ENCODE data around the gene UBA52.

The UBA52 gene

GRCh38 chr19:18608805-18609716, 37.4 kb downstream of the UBA52 start:
- no peak for DNase-seq

DNA sequence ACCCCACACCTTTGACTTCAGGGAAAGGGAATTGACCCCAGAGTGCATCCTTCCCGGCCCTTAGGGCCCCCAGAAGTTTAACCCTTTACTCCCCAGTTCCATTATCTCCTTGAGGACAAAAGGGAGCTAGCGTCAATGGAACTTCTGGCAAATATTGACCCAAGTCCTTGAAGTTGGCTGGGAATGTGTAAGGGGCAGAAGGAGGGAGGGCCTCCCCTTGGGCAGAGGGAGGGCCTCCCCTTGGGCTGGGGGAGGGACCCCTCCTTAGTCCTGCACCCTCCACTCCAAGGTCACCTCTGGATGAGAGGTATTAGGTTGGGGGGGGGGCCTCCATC, 38.0 kb downstream of the UBA52 start:
- no peak for DNase-seq

DNA sequence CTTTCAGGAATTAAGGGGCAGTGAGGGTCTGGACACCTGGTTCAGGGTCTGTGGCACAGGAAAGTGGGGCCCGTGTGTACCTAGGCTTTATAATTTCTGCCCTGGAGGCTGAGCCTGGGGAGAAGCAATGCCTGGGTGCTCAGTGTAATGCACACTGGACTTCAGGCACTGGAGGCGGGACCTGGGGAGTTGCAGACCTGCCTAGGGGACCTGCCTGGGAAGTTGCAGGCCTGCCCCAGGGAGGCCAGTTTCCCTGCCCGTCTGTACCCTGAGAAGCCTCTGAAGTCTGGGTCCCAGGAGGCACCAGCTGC, 38.5 kb downstream of the UBA52 start:
- no peak for DNase-seq

DNA sequence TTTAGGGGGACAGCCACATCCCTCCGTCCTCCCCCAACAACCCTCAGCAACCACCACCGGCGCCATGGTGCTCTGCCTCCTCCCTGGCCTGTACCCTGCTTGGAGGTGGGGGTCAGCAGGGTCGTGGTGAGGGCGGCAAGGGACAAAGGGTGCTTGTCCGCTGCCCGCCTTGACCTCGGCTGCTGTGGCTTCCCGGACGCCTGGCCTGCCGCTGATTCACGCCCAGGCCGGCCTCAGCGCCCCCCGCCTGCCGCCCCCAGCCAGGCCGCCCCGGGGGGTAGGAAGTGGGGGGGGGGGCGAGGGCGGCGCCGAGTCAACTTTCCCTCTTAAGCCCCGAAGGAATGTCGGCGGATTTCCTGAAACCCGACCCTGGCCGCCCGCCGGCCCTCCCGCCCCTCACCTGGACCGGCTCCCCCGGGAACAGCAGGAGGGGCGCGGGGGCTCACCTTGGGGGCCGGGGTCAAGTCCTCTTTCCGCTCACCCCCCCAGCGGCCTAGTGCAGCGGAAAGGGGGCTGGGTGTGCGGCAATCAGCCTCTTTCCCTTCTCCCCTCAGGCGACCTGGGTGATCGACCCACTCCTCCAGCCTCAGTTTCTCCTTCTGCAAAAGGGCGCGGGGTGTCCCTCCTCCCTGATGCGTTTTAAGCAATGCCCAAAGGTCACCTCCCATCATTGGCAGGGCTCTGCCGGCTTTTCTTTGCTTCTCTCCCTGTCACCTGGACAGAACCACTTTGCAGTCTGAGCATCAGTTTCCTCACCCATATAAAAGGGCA, 39.1 kb downstream of the UBA52 start:
- no peak for DNase-seq

GRCh38 chr19:18611327-18612050, 39.8 kb downstream of the UBA52 start:
- DNase-seq = peak in 1 of 2 experiments; percentile 48

GRCh38 chr19:18612051-18612771, 40.6 kb downstream of the UBA52 start:
- DNase-seq = no peak

DNA sequence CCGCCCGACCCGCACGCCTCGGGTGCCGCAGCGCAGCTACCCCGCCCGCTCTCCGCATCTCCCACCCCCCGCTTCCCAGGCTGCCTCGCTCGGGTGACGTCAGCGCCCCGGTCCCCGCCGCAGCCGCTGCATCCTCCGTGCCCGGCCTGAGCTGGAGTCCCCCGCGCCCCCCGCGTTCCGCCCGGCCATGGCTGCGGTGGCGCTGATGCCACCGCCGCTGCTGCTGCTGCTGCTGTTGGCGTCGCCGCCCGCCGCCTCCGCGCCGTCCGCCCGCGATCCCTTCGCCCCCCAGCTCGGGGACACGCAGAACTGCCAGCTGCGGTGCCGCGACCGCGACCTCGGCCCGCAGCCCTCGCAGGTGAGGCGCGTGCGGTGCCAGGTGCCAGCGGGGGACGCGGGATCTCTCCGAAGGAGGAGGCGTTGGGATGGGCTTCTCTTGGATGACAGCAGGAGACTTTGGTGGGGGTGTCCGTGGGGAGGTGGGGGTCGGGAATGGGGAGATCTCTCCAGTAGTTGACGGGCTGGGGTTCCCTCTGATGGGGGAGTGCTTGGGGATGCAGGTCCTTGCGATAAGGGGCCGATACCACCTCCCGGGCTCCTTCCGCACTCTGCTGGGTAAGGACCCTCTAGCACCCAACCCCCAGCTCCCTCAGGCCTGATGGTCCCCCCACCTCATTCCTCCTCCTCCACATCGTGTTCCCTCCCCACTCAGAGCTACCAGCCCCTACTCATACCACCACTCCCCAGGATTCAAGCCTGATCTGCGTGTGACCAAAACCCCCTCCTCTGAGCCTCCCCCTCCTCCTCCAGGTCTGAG, 41.3 kb downstream of the UBA52 start, which contains the start of gene TMEM59L:
TSS of gene TMEM59L (plus strand) at position 99 of the 817 bp plus-strand sequence. CDS start at position 188, 89 bp downstream.
- peak; percentile 31 to 50 for DNase-seq

GRCh38 chr19:18613589-18614234, 42.1 kb downstream of the UBA52 start:
- no peak for DNase-seq

DNA sequence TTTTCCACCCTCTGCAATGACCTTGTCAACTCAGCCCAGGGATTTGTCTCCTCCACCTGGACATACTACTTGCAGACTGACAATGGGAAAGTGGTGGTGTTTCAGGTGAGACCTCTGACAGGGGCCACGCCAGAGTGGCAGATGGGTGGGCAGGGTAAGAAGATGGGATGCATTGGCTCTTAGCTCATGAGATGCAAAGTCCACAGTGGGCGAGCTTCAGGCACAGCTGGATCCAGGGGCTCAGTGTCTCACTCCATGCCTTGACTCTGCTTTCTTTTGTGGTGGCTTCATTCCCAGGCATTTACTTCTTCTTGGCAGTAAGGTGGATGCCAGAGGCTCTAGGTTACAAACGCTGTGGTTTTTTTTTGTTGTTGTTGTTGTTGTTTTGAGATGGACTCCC, 44.4 kb downstream of the UBA52 start:
- DNase-seq = no peak

- DNase-seq = no peak
These were observed 45.9 kb downstream of the UBA52 start for GRCh38 chr19:18617562-18617961.

GRCh38 chr19:18618236-18618635, 46.6 kb downstream of the UBA52 start:
- DNase-seq = no peak

- no peak for DNase-seq
These were observed 48.7 kb downstream of the UBA52 start for GRCh38 chr19:18620311-18620710.

DNA sequence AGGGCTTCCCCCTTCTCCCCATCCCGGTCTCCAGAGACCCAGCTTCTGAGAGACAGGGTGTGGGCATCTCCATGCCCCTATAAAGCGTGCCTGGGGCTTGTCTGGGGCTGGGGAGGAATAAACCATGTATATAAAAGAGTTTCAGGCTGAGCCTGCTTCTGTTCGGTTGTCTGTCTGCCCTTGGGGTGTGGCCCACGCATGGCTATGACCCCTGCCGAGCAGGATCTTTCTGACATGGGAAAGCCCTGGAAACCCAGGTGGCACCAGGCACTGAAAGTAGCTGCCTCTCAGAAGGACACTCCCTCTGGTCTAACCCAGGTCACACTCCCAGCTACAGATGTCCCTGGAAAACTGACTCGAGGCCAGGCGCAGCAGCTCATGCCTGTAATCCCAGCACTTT, 49.2 kb downstream of the UBA52 start:
- no peak for DNase-seq

DNA sequence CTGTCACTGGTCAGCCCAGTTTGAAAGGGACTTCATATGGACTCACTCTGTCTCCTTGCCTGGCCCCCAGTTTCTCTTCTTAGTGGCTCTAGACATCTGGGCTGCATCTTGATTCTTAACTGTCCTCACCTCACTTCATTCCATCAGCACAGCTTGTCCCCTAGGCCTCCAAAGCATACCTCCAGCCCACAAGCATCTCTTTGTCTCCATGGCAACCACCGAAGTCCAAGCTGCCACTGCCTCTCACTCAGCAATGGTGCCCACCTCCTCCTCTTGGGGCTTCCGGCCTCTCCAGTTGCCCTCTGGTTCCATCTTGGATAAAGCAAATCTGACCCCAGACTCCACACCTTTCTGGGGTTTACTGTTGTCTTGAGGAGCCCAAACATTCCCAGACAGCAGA, 55.2 kb downstream of the UBA52 start:
- no peak for DNase-seq
